Stimulated activated CD4-positive, alpha-beta T cell treated with anti-CD3 and anti-CD28 coated beads, Interleukin-4, amount 100 ng/mL, for 1 hour (primary cell): ENCODE measurements around the gene BEND3.
"Not testable (repeated sequence)": the region's sequence is repeated elsewhere in the genome, so short reads cannot be mapped to it uniquely, and the experiment has no call there.

Experiments
- DNase-seq: peaks from one replicate; pipeline ENCODE4 v3.0.0-alpha.2; 2020

Gene BEND3

DNA sequence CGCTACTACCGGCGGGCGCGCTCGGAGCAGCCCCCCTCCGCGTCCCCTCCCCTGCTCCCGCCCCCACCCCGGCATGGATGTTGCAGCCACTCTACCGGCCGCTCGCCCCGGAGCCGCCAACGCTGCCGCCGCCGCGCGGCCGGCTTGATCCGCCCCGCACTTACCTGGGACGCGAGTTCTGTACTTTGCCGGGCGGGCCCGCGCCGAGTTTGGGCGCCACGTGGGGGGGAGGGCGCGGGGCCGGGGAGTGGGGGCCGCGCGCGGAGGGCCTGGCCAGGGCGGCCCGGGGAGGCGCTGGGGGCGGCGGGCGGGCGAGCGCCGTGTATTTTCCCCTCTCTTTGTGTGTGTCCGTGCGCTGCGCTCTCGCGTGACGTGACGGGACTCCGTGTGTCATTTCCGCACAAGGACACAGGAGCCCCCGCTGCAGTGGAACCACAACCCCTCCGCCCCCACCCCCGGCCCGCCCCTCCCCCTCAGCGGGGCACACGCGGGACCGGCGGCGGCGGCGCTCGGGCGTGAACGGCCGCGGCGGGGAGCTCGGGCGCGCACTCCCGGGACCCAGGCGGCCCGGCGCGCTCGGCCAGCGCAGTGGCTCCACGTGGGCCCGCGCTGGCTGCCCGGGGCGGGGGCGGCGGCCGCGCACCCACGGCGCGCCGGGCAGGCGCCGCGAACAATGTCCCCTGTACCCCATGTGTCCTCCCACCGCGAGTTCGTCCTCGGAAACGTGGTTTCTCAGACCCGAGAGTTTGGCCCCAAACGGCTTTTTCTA, at the start of gene BEND3:
BEND3 (minus strand) TSS at position 590 of the 769 bp plus-strand sequence. CDS start 16,230 bp downstream, outside the sequence.
- peak; percentile 49 for DNase-seq

DNA sequence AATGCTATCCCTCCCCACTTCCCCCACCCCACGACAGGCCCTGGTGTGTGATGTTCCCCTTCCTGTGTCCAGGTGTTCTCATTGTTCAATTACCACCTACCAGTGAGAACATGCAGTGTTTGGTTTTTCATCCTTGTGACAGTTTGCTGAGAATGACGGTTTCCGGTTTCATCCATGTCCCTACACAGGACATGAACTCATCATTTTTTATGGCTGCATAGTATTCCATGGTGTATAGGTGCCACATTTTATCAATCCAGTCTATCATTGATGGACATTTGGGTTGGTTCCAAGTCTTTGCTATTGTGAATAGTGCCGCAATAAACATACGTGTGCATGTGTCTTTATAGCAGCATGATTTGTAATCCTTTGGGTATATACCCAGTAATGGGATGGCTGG, 49.0 kb upstream of the BEND3 start:
- not testable (repeated sequence) for DNase-seq

DNA sequence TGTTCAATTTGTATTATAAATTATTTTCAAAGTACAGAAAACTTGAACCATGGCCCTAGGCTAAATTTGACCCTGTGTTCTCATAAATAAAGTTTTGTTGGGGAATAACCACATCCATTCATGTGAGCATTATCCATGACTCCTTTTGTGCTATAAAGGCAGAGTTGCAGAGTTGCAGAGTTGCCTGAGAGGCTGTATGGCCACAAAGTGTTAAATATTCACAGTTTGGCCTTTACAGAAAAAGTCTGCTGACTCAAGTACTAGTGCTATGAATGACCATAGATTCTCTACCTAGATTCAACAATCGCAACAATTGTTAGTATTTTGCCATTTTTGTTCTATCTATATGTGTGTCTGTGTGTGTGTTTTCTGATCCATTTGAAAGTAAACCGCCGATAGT, 46.2 kb upstream of the BEND3 start:
- DNase-seq = no peak

DNA sequence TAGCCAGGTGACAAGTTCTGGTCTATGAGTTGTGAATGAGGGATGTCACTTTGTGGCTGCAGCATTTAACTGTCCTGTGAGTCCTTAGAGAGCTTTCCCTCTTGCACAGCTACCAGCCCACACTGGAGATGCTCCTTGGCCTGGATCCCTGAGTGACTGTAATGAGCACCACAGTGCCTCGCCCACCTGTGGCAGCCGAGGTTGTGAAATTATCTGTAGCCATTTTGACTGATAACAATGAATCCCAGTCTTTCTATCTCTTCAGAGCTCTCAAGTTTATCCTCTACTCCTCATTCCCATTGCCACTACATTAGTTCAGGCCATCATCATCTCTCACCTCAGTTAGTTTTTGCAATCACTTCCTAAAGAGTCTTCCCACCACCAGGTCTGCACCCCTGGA, 41.3 kb upstream of the BEND3 start:
- DNase-seq = no peak

DNA sequence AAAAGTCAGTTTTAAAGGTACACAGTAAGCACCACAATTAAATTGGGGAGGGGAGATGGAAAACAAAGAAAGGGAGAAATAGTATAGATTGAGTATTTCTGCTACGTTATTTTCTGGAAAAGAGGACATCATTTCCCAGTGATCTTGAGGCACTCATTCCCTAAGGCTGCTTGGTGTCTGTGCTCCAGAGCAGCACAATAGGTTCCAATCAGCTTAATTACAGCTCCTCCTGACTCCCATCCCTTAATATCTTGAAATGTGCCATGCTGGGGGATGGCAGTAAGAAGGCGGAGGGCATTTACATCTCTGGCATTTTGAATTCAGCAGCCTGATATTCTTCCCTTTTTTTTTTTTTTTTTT, 39.5 kb upstream of the BEND3 start:
- DNase-seq = no peak

DNA sequence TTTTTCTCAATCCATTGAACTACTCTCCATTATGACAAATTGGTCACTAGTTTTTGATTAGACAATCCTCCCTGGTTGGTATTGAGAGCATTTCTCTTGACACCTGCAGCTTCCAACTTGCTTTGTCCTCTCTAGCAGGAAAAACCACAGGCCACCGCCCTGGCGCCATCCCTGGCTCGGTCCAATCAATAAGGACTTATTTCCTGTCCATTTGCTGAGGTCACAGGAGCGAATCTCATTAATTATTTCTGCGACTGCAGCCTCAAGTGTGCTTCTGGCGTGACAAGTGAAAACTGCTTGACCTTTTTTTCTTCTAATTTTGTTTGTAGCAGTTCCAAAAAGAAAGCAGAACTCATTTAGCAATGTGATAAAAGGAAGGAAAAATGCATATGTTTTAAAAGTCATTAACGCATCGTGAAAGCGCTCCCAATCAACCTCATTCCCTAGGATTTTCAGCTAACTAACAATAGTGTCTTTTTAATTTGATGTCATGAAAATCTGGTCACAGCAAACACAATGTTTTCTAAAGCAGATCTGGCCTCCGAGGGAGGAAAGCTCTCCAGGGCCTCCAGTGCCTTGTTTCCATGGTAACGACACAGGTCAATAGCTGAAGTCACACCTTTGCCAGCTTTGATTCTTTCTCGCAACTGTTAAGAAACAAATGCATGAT, 39.0 kb upstream of the BEND3 start:
- no peak for DNase-seq

DNA sequence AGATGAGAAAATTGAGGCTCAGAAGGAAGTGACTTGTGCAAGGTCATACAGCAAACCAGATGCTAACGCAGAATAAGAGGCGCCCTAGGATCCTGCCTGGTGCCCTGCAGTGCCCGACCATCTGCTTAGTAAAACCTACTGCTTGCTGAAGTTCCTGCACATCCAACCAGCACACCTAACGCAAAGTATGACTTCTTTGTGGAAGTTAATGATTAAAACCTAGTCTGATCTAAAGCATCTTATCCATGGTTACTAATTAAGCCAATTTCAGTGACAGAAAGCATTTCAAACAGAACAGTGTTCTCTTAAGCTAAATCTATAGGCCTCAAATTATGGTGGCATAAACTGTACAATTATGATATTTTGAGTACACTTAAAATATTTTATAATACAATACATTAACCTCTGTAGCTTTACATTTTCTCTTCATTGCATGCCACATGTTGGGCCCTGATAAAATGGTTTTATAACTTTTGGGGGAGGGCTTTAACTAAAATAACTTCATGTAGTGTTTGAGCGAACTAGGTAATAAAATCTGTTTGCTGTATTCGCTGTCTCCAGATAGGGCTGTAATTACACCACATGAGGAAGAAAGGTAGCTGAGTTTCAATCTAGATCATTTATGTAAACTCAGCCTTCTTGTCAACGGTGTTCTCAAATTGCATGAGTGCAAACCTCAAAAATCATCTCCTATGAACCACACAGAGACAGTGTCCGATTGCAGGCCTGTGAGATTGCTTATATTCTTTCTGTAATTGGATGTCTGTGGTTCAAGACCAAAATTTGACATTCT, 37.5 kb upstream of the BEND3 start:
- no peak for DNase-seq

DNA sequence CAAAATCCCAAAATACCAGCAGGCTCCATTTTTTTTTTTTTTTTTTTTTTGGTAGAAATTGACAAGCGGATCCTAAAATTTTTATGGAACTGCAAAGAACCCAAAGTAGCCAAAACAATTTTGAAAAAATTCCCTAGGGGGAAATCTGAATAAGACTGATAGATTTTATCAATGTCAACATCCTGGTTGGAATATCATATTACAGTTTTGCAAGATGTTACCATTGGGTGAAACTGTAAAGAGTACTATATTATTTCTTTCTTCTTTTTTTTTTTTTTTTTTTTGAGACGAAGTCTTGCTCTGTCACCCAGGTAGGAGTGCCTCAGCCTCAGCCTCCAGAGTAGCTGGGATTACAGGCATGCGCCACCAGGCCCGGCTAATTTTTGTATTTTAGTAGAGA, 29.4 kb upstream of the BEND3 start:
- DNase-seq = no peak

DNA sequence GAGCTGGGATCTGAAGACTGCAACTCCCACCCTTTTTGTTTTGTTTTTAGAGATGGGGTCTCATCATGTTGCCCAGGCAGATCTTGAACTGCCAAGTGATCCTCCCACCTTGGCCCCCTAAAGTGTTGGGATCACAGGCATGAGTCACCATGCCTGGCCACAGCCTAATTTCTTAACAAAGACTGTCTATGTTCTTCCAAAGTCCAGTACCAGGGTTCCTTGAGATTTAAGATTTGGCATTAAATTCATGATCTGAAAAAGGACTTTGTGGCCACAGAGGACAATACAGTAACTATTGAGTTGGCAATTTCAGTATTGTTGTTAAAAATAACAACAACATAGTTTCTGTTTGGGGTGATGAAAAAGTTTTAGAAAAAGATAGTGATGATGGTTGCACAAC, 28.7 kb upstream of the BEND3 start:
- DNase-seq = no peak

DNA sequence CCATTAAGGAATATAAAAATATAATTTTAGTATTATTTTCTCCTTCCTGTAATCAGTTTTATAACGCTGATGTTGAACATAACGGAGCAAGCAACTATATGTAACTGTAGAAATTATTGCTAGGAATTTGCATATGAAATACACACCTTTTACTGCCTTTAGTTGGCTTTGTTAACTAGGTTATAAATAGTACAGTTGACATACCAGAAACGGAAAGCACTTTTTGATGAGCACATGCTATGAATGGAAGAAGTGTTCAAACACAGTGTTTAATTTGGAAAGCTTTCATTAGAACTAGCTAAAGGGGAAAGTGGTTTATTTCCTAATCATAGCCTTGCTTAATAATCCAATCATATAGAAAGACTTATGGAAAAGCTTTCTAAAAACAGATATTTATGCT, 25.3 kb upstream of the BEND3 start:
- no peak for DNase-seq

DNA sequence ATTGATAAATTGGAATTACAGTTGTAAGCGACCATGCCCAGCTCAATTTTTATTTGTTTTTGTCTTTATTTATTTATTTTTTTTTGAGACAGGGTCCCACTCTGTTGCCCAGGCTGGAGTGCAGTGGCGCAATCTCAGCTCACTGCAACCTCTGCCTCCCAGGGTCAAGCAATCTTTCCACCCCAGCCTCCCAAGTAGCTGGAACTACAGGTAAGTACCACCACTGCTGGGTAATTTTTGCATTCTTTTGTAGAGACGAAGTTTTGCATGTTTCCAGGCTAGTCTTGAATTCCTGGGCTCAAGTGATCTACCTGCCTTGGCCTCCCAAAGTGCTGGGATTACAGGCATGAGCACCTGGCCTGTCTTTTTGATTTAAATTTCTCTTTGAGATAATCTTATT, 21.0 kb upstream of the BEND3 start:
- DNase-seq = not testable (repeated sequence)

DNA sequence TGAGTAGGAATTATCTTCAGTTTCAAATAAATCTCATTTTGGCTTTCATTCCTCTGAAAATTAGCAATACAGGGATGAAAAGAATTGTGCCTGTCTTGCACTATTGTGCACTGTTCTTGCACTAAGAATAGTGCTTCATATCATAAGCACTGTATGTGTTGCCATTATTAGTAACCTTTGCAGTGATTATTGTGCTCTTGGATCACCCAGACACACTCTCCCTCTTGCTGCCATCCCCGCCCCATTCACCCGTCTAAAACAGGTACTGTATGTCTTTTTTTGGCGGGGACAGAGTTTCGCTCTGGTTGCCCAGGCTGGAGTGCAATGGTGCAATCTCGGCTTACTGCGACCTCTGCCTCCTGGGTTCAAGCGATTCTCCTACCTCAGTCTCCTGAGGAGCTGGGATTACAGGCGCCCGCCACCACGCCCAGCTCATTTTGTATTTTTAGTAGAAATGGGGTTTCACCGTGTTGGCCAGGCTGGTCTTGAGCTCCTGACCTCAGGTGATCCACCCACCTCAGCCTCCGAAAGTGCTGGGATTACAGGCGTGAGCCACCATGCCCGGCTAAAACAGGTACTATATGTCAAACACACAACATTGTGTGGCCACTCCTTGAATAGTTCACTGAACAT, 19.8 kb upstream of the BEND3 start:
- not testable (repeated sequence) for DNase-seq

DNA sequence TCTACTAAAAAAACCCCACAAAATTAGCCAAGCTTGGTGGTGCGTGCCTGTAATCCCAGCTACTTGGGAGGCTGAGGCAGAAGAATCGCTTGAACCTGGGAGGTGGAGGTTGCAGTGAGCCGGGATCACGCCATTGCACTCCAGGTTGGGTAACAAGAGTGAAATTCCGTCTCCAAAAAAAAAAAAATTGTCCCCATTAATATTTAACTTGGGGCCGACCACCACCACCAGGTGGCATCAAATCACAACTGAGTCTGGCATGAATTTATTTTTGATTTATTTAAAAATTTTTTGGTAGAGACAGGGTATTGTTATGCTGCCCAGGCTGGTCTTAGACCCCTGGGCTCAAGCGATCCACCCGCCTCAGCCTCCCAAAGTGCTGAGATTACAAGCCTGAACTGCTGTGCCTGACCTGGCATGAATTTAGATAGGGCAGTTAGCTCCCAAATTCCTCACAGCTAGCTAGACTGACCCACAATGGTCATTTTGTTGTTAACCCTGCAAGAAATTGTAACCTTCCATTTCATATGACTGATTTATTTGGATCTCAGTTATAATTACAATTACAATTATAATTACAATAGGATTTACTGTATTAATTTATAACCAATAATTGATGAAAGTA, 17.1 kb upstream of the BEND3 start:
- peak; percentile 31 for DNase-seq

DNA sequence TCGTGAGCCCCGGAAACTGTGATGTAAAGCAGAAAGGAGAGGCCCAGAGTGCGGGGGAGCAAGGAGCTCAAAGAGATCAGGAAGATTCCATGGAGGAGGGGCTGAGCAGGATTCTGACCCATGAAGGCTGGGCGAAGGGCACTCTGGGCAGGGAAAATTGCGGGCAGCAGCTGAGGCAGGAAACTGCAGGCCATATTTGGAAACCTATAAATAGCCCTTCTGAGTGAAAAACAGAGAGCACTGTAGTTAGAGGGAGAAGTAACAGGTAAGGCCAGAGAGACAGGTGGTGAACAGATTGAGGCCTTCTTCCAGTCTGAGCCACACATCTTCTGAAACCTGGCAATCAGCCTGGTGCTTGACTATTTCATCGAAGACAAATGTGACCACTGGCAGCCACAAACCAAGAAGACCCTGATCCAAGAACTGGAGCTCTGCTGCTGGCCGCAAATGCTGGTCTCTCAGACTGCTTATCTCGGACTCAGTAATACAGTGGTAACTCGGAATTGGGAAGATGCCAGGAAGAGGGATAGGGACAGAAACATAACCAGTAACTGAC, 14.1 kb upstream of the BEND3 start:
- DNase-seq = no peak

DNA sequence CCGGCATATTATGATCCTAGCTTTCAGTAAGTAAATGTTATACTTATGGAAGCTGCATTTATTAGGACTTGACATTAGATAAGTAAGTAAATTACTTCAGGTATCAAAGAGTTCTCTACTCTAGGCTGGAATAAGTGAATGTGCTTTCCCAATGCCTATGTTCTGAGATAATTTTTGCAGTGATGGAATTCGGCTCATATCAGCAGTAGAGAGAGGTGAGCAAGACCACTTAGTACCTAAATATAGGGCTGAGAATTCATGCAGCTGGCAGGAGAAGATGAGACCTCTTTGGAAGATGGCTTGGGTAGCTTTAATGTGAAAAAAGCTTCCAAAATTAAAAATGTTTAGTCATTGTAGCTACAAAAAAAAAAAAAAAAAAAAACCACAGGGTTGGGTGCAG, 13.3 kb upstream of the BEND3 start:
- no peak for DNase-seq

DNA sequence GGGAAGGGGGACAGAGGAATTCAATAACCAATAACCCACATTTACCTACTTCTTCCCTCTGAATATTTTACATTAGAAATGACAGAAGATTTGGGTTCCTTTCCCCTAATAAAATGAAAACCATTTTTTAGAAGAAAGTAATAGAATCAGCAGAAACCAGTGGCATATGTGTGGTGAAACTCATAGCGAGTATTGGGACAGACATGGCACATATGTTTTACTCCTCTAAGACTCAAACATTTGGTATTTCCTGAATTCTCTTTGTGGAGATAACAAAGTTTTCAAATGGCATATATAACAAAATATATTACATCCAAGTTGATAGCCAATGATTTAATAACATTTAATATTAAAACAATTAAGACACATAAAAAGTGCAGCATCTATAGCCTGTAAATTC, 12.9 kb upstream of the BEND3 start:
- no peak for DNase-seq

DNA sequence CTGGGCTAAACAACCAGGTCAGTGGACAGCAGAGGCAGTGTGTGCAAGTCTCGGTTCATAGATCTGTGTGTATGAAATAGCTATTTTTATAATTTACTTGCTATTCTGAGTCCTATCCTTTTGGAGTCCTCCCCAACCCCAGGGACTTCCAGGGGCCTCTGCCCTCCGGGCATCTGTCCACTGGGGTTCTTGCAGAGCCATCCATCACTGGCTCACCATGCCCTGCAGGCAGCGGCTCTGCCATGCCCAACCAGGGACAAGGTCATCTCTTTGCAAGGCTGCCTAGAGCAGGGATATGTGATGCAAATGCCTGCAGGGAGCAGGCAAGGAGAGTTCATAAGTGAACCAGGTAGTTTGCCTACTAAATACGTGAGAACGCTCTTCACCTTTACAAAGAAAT, 10.5 kb upstream of the BEND3 start:
- DNase-seq = no peak

DNA sequence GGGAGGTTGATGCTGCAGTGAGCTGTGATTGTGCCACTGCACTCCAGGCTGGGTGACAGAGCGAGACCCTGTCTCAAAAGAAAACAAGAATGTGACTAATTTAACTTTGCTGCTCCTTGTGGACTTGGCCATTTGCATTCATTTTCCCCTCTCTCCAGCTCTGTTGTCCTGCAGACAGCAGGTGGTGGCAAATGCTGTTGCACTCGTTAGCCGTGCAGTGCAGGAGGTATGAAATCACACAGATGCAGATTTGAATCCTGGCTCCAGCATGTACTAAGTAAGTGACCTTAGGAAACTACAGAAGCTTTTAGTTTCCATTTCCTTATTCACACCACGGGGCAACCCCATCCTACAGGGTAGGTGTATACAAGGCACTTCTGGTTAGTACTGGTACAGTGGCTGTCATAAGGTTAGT, 9.6 kb upstream of the BEND3 start:
- DNase-seq = no peak

DNA sequence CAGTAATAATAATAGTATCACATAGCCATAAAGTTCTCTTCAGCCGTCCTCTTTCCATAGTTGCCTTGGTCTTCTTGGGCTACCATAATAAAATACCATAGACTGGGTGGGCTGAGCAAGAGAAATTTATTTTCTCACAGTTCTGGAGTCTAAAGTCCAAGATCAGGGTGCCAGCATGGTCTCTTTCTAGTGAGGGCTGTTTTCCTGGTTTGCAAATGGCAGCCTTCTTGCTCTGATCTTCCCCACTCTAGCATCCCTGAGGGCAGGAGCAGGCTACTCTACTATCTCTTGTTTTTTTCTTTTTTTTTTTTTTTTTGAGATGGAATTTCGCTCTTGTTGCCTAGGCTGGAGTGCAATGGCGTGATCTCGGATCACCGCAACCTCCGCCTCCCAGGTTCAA, 8.2 kb upstream of the BEND3 start:
- no peak for DNase-seq

DNA sequence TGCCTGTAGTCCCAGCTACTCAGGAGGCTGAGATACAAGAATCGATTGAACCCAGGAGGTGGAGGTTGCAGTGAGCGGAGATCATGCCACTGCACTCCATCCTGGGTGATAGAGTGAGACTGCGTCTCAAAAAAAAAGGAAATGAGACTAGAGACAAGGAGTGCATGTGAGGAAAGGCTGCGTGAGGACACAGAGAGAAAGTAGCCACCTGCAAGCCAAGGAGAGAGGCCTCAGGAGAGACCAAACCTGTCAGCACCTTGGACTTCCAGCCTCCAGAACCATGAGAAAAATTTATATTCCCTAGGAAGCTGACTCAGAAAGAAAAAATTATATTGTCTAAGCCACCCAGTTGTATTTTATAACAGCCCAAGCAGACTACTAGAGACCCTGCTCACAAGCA, 7.4 kb upstream of the BEND3 start:
- DNase-seq = no peak

DNA sequence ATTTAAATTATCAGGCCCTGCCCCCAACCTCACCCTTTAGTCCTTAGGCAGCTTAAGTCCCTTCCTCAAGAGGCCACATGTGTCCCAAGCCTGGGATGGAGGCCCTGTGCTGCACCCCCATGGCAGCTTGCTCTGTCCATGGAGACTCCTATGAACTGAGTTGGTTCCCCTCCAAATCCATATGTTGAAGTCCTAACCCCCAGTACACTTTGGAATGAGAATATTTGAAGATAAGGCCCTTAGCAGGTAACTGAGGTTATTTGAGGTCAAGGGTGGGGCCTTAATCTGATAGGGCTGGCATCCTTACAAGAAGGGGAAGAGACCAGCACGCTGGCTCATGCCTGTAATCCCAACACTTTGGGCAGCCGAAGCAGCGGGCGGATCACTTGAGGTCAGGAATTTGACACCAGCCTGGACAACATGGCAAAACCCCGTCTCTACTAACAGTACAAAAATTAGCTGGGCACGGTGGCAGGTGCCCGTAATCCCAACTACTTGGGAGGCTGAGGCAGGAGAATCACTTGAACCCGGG, 6.7 kb upstream of the BEND3 start:
- no peak for DNase-seq

DNA sequence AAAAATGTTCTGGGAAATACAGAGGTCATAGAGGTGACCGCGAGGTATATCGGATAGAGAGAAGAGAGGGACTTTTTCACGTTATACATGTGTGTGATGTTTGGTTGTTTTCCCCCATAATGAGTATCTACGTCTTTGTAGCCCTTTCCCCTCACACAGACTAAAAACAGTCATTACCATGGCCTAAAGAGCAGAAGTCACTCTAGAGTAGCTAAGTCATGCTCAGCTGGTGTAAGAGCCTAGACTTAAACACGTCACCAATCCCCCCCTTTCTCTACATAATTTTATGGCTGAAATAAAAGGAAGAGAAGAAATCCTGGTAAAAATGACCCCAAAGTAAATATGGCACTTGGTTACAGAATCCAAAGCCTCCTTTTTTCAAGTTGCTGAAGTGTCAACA, 6.0 kb upstream of the BEND3 start:
- DNase-seq = no peak
